Epithelial cell of esophagus (primary cell): ENCODE data around the gene TAX1BP1.

Source experiments
- DNase-seq: peaks from one replicate; pipeline ENCODE4 v3.0.0; 2010; ENCODE audit warnings: low read depth
- H3K4me3 ChIP-seq: 2 replicates; pipeline ENCODE4 v1.5.1; 2011; ENCODE audit warnings: mild to moderate bottlenecking, low read length, control low read depth
- CTCF ChIP-seq: IDR thresholded peaks from 2 replicates; pipeline ENCODE4 v1.5.1; 2011; ENCODE audit warnings: low read depth, mild to moderate bottlenecking, low read length, control low read depth, inconsistent platforms; ENCODE audit not compliant: insufficient read depth; ENCODE audit errors: missing control alignments

TAX1BP1 gene

GRCh38 chr7:27866828-27867672 lies 127.1 kb downstream of the TAX1BP1 start:
- DNase-seq, result no peak
- no peak for TF ChIP-seq CTCF
- H3K4me3 ChIP-seq, result no peak overlapping the region

DNA sequence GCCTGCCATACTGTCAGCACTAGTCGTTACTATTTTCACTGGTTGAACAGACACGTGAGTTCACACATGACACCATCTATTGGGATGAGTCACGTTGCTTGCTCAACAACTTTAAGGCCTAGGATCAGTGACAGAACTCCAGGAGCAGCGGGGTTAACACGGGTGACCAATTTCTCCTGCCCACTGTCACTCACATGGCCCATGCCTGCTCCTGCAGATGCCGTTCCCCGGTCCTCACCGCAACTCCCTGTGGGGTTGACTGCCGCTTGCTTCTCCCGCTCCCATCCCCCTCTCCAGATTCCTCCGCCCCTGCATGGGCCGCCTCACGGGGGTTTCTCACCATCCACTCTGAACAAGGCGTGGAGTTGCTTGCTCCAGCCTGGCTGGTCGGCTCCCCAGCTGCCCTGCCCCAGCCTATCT lies 128.2 kb downstream of the TAX1BP1 start:
- no peak overlapping the region for H3K4me3 ChIP-seq
- no peak for TF ChIP-seq CTCF
- DNase-seq, result peak; percentile 35

- DNase-seq, result no peak
- H3K4me3 ChIP-seq, result no peak overlapping the region
- no peak for TF ChIP-seq CTCF
Observed at GRCh38 chr7:27869056-27869455, 129.1 kb downstream of the TAX1BP1 start.

DNA sequence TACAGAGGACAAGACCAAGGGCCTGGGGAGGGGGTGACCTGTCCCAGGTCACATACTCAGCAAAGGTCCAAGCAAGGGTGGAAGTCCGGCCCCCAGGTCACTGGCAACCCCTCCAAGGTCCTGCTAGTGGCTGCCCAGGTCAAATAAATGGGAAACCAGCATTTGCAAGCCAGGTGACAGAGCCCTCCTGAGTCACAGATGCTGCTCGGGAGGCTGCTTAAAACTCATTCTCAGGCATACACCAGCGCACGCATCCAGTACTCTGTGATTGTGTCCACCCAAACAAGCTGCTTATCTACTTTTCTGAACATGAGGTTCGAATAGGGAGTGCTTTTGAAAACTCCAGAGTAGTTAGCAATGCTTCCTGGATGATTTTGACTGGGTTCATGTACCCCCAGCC lies 130.6 kb downstream of the TAX1BP1 start:
- no peak for DNase-seq
- no peak overlapping the region for H3K4me3 ChIP-seq
- no peak for TF ChIP-seq CTCF

DNA sequence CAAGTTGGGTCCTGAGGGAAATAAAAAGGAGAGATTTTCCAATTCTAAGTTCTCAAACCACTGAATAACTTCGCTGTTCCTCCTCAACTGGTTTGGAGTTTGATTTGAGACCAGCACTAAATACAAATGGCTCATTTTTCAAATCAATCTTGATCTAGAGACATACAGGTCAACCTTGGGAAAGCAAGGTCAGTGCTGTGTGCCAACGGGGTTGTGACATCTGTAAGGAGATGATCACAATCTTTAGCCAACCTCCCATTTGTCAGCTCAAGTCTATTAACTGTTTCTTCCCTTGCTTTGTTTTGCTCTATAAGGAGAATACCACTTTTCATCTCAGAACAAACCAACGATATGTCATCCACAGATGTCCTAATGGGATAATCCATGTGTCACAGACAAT lies 131.1 kb downstream of the TAX1BP1 start:
- DNase-seq, result no peak
- no peak for TF ChIP-seq CTCF
- no peak overlapping the region for H3K4me3 ChIP-seq

DNA sequence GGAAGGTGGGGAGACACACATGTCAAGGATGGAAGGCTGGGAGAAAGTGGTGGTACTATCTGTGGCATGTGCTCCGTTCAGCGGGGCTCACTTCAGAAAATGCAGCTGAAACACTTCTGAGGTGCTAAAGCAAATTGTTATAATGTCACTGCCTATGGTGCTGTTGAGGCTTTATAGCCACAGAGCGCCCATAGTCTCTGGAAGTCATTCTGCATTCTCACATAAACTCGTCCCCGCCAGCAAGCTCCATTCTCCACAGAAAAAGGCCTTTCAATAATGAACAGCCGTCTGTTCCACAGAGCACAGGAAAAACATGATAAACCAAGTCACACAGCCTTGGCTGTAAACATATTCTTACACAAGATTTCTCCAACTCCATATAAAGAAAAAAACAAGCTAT lies 131.9 kb downstream of the TAX1BP1 start:
- no peak for DNase-seq
- no peak for TF ChIP-seq CTCF
- no peak overlapping the region for H3K4me3 ChIP-seq
